ENCODE measurements around the gene ELAVL4. TPM values are rescaled to one million over a fixed set of nuclear protein-coding genes. Genes with fewer than 3 reads are reported as not detected.

Gene ELAVL4
- total and polyA plus RNA-seq, 2 of the 8 experiments (the other 6 are each of a cell fraction or from before 2014, with no cell fraction given): 0.21 to 0.89 TPM

DNA sequence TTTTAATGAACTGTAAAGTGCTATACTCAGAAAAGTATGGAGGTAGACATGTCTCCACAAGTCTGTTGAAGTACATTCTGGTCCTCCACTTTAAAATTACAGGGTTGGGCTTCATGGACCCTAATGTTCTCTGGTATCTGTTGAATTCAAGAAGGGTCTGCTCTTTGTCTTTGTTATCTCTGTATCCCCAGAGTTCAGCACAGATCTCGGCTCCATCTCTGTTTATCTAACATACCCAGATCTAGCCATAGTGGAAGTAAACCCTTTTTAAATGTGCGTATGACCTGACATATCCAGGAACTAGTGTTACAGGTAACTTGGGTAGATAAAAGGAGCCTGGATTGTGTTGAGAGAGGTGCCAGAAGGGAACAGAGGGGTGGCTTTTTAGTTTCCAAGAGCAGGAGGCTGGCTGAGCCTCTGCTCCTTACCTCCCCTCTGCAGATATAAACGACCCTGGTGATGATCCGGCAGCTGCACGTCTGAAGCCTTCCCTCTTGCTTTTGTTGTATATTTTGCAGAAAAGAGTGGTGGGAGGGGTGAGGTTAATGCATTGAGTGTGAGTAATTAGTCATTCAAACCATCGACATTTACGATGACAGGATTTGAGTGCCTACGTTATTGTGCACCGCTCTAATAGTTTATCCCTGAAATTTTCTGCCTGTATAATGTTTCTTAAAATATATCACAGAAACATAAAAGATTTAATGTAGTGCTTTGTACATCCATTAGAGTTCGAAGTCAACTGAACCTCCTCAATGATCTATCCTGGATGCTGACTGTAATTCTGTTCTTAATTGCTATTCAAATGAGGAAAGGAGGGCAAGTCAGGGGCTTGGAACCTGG lies 30.8 kb downstream of the ELAVL4 start (continued):
- TF ChIP-seq, protein P1, sequence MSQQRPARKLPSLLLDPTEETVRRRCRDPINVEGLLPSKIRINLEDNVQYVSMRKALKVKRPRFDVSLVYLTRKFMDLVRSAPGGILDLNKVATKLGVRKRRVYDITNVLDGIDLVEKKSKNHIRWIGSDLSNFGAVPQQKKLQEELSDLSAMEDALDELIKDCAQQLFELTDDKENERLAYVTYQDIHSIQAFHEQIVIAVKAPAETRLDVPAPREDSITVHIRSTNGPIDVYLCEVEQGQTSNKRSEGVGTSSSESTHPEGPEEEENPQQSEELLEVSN (IDR thresholded peaks at IDR 0.05): no peak
- no peak for TF ChIP-seq SIX5 (IDR thresholded peaks at IDR 0.05; ENCODE audit: low read depth, low read length)
- TF ChIP-seq POLR2A (IDR thresholded peaks at IDR 0.05; ENCODE audit: control extremely low read depth in 1 of 2, low read depth in 2 of 2, low read length in 2 of 2): no peak
- no peak for TF ChIP-seq CBX8 (IDR thresholded peaks at IDR 0.05; ENCODE audit: borderline replicate concordance, low read depth, low read length)
- TF ChIP-seq, protein P2, sequence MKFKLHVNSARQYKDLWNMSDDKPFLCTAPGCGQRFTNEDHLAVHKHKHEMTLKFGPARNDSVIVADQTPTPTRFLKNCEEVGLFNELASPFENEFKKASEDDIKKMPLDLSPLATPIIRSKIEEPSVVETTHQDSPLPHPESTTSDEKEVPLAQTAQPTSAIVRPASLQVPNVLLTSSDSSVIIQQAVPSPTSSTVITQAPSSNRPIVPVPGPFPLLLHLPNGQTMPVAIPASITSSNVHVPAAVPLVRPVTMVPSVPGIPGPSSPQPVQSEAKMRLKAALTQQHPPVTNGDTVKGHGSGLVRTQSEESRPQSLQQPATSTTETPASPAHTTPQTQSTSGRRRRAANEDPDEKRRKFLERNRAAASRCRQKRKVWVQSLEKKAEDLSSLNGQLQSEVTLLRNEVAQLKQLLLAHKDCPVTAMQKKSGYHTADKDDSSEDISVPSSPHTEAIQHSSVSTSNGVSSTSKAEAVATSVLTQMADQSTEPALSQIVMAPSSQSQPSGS (IDR thresholded peaks at IDR 0.05; ENCODE audit: low read length): no peak
- no peak for TF ChIP-seq CREB1 (IDR thresholded peaks at IDR 0.05)
